T1000 (cell line): Measurements from ENCODE around the gene EGFR.

Source experiments
- DNase-seq: peaks from one replicate; lab custom pipeline; 2025; ENCODE audit warnings: mixed read lengths; lab: John Stamatoyannopoulos, UW

EGFR gene

GRCh38 chr7:55171157-55171556 lies 152.3 kb downstream of the EGFR start:
- no peak for DNase-seq

DNA sequence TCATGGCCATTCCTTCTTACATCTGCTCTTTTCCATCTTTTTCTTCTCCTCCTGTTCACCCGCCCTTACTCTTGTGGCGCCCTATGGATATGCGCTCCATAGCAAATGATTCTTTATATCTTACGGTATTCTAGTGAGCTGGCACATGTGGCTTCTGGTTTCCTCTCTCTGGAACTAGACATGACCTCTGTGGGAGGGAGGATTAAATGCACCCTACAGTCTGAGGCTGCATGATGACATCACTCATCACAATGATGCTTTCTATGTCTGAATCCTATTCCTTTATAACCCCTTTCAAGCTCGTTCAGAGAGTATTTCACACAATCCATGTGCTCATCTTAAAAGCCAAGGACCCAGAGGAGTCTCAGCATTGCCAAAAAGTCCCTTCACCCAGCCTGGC lies 153.3 kb downstream of the EGFR start:
- no peak for DNase-seq

GRCh38 chr7:55172881-55173609 lies 154.2 kb downstream of the EGFR start:
- no peak for DNase-seq

DNA sequence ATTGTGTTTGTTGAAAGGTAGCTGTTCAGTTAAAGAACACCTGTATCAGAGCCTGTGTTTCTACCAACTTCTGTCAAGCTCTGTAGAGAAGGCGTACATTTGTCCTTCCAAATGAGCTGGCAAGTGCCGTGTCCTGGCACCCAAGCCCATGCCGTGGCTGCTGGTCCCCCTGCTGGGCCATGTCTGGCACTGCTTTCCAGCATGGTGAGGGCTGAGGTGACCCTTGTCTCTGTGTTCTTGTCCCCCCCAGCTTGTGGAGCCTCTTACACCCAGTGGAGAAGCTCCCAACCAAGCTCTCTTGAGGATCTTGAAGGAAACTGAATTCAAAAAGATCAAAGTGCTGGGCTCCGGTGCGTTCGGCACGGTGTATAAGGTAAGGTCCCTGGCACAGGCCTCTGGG lies 154.9 kb downstream of the EGFR start:
- no peak for DNase-seq

DNA sequence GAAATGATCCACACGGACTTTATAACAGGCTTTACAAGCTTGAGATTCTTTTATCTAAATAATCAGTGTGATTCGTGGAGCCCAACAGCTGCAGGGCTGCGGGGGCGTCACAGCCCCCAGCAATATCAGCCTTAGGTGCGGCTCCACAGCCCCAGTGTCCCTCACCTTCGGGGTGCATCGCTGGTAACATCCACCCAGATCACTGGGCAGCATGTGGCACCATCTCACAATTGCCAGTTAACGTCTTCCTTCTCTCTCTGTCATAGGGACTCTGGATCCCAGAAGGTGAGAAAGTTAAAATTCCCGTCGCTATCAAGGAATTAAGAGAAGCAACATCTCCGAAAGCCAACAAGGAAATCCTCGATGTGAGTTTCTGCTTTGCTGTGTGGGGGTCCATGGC lies 155.6 kb downstream of the EGFR start:
- no peak for DNase-seq

DNA sequence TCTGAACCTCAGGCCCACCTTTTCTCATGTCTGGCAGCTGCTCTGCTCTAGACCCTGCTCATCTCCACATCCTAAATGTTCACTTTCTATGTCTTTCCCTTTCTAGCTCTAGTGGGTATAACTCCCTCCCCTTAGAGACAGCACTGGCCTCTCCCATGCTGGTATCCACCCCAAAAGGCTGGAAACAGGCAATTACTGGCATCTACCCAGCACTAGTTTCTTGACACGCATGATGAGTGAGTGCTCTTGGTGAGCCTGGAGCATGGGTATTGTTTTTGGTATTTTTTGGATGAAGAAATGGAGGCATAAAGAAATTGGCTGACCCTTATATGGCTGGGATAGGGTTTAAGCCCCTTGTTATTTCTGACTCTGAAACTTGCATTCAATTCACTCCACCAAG lies 156.0 kb downstream of the EGFR start:
- no peak for DNase-seq

DNA sequence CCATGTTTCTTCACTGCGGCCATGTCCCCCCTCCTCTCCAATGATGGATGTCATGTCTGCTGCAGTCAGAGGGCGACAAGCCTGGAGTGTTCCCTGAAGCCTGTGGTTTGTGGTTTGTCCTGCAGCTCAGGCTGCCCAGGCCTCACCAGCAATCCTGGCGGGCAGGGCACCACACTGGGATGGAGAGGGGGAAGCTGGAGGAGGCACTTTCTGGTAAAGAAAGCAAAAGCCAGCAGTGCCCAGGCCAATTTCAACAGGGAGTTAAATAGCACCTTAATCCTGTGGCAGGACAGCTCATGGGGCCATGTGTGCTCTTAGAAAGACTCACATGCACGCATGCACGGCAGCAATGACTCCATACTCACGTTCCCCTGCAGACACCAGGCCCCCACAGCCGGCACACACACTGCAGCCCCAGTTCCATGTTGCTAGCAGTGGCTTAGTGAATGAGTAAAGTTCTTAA lies 158.3 kb downstream of the EGFR start:
- DNase-seq: no peak

DNA sequence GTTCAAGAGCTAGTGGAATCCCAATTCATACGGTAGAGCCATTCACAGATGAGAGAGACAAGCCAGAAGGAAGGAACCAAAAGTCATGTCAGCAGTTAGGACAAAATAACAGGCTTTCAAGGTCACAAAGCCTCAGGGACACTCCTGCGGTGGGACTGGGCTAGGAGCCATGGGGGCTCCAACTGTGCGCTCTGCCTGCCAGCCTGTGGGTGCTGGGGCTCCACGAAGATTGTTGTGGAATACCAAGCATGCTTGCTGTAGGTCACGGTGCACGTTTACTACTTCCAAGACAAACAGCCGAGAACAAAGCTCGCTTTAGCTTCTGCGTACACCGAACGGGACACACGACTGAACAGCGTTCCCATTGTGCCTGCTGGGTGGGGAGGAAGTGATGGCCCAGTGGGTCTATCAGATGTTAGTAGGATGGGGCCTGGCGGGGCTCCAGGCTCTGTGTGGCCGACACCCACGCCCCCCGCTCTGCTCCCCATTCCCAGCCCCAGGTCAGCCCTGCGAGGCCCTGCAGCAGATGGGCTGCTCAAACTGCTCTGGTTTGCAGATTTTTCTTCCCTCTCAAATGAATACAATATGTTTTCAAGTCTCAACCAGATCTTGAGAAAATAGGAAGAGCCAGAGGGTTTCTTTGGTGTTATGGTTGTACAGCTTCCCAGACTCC lies 158.9 kb downstream of the EGFR start:
- no peak for DNase-seq

- no peak for DNase-seq
These were observed 159.6 kb downstream of the EGFR start for GRCh38 chr7:55178292-55178862.

- no peak for DNase-seq
These were observed 160.3 kb downstream of the EGFR start for GRCh38 chr7:55178863-55179773.

GRCh38 chr7:55179931-55180682 lies 161.3 kb downstream of the EGFR start:
- no peak for DNase-seq

- no peak for DNase-seq
These were observed 162.2 kb downstream of the EGFR start for GRCh38 chr7:55180963-55181542.

DNA sequence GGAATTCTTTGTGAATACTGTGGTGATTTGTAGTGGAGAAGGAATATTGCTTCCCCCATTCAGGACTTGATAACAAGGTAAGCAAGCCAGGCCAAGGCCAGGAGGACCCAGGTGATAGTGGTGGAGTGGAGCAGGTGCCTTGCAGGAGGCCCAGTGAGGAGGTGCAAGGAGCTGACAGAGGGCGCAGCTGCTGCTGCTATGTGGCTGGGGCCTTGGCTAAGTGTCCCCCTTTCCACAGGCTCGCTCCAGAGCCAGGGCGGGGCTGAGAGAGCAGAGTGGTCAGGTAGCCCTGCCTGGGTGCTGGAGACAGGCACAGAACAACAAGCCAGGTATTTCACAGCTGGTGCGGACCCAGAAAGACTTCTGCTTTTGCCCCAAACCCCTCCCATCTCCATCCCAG lies 162.9 kb downstream of the EGFR start:
- DNase-seq: no peak

- DNase-seq: no peak
These were observed 165.1 kb downstream of the EGFR start for GRCh38 chr7:55183897-55184296.

GRCh38 chr7:55185321-55185802 lies 166.5 kb downstream of the EGFR start:
- DNase-seq: peak; percentile 49

DNA sequence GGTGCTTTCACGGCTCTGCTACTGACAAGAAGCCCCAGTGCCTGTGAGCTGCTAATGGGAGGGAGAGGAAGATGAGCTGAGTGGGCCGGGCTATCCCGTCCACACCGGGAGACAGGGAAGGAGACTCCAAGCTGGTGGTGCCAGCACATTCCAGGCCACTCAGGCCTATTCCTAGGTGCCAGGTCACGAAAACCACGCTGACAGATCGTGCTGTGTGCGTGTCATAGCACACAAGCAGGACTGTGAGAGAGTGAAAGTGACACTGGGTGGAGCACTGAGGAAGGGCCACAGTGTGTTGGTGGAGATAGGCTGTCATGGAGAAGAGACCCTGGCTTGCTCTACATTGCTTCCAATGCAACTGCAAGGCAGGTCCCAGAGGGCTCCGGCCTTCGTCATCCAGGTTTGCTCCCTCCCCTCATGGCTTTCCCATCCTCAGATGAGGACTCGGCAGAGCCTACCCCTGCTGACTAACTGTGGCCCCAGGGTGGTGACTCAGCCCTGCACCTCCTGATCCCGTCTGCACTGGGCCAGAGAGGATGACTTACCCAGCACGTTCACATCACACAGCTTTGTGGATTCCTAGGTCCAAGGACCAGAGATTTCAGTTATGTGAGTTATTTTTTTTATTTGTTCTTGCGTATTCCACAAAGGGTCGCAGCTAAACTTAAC lies 167.3 kb downstream of the EGFR start:
- DNase-seq: peak; percentile 95

DNA sequence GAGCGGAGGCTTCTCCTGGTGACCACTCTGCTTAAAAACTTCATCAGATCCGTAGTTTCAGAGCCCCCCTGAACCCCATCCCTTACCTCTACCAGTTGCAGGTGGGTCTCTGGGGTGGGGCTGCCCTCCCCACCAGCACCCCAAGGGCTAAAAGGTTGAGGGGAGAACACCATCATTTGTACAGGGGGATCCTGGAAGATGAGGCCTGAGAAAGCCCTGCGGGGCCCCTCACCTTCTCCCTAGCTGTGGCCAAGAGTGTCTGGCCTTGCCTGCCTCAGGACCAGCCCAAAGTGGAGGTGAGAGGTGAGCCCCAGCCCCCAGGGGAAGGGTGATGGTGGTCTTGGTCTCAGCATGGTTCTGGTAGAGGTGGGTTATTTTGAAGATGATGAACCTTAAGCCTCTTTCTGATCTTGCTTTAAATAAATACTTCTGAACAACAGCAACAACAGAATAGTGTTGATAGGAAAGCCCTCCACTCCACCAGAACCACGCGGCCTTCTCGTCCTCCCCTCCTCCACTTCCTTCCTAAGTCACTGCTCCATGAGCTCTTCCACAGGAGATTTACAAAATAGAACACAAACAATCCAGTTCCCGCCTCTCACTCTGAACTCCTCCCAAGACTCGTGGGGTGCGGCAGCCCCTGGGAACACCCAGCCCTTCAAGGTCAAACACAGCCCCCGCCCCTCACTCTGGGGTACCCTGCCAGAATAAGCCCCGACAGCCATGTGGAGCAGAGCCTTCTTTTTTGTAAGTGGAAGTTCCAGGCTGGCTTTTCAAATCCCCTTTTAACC lies 169.1 kb downstream of the EGFR start:
- DNase-seq: no peak

DNA sequence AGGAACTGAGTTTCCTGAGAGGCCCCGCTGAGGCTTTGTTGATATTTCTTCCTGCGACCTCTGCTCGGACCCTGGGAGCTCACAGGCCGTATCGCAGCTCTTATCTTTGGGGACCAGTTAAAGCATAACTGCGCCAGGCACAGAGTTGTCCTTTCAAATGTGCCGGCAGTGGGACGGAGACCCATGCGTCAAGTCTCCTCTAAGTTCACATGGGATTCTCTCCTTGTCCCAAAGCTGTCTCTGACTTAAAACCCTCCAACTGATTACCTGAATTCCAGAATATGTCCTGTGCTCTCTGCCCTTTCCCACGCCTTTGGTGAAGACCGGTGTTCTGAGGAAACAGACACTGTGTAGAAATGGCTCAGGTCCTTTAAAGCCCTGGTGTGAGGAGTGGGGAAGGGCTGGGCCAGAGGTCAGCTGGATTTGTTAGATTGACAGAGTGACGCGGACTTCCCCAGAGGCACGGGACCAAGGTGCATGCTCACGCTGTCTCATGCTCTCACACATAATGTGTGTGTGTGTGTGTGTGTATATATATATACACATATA lies 169.8 kb downstream of the EGFR start:
- no peak for DNase-seq

- no peak for DNase-seq
These were observed 170.4 kb downstream of the EGFR start for GRCh38 chr7:55189146-55189766.
